OCI-LY7 (cell line): ENCODE results near the gene PCDHGA1. TPM values are rescaled to one million over a fixed set of nuclear protein-coding genes. Genes with fewer than 3 reads are reported as not detected.

ENCODE experiments used
- BruUV-seq: library from RNA; stranded (reverse); fragments of 400-500 nt; replicated peaks from 2 replicates; lab custom pipeline; 2021; lab: Mats Ljungman, UMichigan
- CTCF ChIA-PET: fragments of 300-600 bp; sonication (Branson Sonifier 250); formaldehyde crosslinking; loops from one replicate; lab custom pipeline; 2022; ENCODE audit warnings: antibody characterized with exemption; ENCODE audit not compliant: unreplicated experiment; lab: Charles Lee
- POLR2A ChIA-PET: fragments of 300-600 bp; sonication (Branson Sonifier 250); formaldehyde crosslinking; loops from one replicate; lab custom pipeline; 2022; ENCODE audit warnings: antibody characterized with exemption; lab: Charles Lee
- DNase-seq: peaks from one replicate; pipeline ENCODE4 v3.0.0-alpha.2; 2015; ENCODE audit warnings: low spot score
- H2AFZ ChIP-seq: fragments of 200-600 bp; sonication (generic), shearing (Covaris generic); 2 replicates; pipeline ENCODE4 v1.6.1; 2014; ENCODE audit warnings: mild to moderate bottlenecking, antibody characterized with exemption, low read length, moderate library complexity
- H3K27ac ChIP-seq: fragments of 200-600 bp; sonication (generic); 2 replicates; pipeline ENCODE4 v1.5.1; 2014; ENCODE audit warnings: mixed run types, low read depth, mild to moderate bottlenecking, moderate library complexity, low read length, inconsistent platforms; ENCODE audit not compliant: poor library complexity, severe bottlenecking
- H3K36me3 ChIP-seq: fragments of 200-600 bp; sonication (generic); 2 replicates; pipeline ENCODE4 v1.6.1; 2014; ENCODE audit warnings: mild to moderate bottlenecking, antibody characterized with exemption, low read length, moderate library complexity, mixed read lengths; ENCODE audit not compliant: insufficient read depth
- H3K4me1 ChIP-seq: fragments of 200-600 bp; sonication (generic); 2 replicates; pipeline ENCODE4 v1.5.1; 2014; ENCODE audit warnings: mild to moderate bottlenecking, low read length; ENCODE audit not compliant: insufficient read depth, poor library complexity, severe bottlenecking
- H3K4me2 ChIP-seq: fragments of 200-600 bp; sonication (generic); 2 replicates; pipeline ENCODE4 v1.6.1; 2014; ENCODE audit warnings: mild to moderate bottlenecking, low read length
- H3K4me3 ChIP-seq: fragments of 200-600 bp; sonication (generic); 2 replicates; pipeline ENCODE4 v1.5.1; 2014; ENCODE audit warnings: mild to moderate bottlenecking, low read depth, low read length; ENCODE audit not compliant: poor library complexity, severe bottlenecking
- H3K79me2 ChIP-seq: fragments of 200-600 bp; sonication (generic); 2 replicates; pipeline ENCODE4 v1.6.1; 2016; ENCODE audit warnings: low read depth, mild to moderate bottlenecking, low read length, moderate library complexity, mixed read lengths; ENCODE audit not compliant: insufficient read depth
- H3K9me2 ChIP-seq: fragments of 200-600 bp; sonication (generic); 2 replicates; pipeline ENCODE4 v1.6.1; 2016; ENCODE audit warnings: mild to moderate bottlenecking, low read length, mixed read lengths; ENCODE audit not compliant: insufficient read depth
- H3K9me3 ChIP-seq: fragments of 200-600 bp; sonication (generic); 2 replicates; pipeline ENCODE4 v1.6.1; 2014; ENCODE audit warnings: mild to moderate bottlenecking, mixed run types, low read length, mixed read lengths
- H4K20me1 ChIP-seq: fragments of 200-600 bp; sonication (generic); 2 replicates; pipeline ENCODE4 v1.6.1; 2014; ENCODE audit warnings: mild to moderate bottlenecking, antibody characterized with exemption, low read length, moderate library complexity, mixed read lengths; ENCODE audit not compliant: insufficient read depth
- CTCF ChIP-seq: fragments of 200-600 bp; sonication (generic); conservative IDR thresholded peaks from 2 replicates; pipeline ENCODE4 v1.5.1; 2014; ENCODE audit warnings: mild to moderate bottlenecking, antibody characterized with exemption, low read length, moderate library complexity, mixed read lengths
- EZH2phosphoT487 ChIP-seq: fragments of 200-600 bp; sonication (generic); IDR thresholded peaks from 2 replicates; pipeline ENCODE4 v1.6.1; 2018; ENCODE audit warnings: low read depth, borderline replicate concordance, mild to moderate bottlenecking, mixed run types, antibody characterized with exemption, low read length, moderate library complexity, mixed read lengths
- intact Hi-C: fragments of 100-400 bp; cut with micrococcal nuclease; formaldehyde crosslinking; loops from one replicate; pipeline ENCODE4 v1.10.0; 2022; ENCODE audit not compliant: unreplicated experiment
- total RNA-seq, 2 experiments: library from RNA; depleted of rRNA in 1 of 2; stranded (reverse); fragments of >200 nt in 1 of 2; shearing (Covaris generic) in 1 of 2; gene quantifications; 2 replicates each; pipeline ENCODE4 v1.2.3, GENCODE V29; 2014 to 2022

PCDHGA1 gene
- total RNA-seq, 2 experiments from 2014 or later: 1.3 to 1.9 TPM

GRCh38 chr5:141349917-141350619 is 19.8 kb downstream of the PCDHGA1 start, which contains the start of gene PCDHGB1:
Gene PCDHGB1 (plus strand): TSS chr5:141350099. CDS start chr5:141350261, 162 bp downstream.
- no peaks in the 10 kb centered on the region for H3K79me2 ChIP-seq
- no peaks in the 10 kb centered on the region for H4K20me1 ChIP-seq
- H3K4me3 ChIP-seq: peak within 1 kb of the TSS; percentile 54
- H3K9me2 ChIP-seq: no peaks in the 10 kb centered on the region
- no peaks in the 10 kb centered on the region for H3K9me3 ChIP-seq
- H3K27ac ChIP-seq: no peak within 1 kb of the TSS
- intact Hi-C loops: loop anchor here (10.0 kb wide), 1 partner anchor 155 kb away; the partner anchor contains the start of genes PCDHB10 and PCDHB11
- no peaks in the 10 kb centered on the region for H3K36me3 ChIP-seq
- H2AFZ ChIP-seq: peak within 1 kb of the TSS; percentile 80
- DNase-seq: peak; percentile 79
- peaks cover 7% of the 10 kb centered on the region for H3K4me1 ChIP-seq
- H3K4me2 ChIP-seq: peak within 1 kb of the TSS; percentile 60
- POLR2A ChIA-PET: interaction anchor here (0.8 to 1.2 kb wide), 5 partner anchors 20 to 63 kb away, joined by 3 read pairs; partner anchors contain the start of genes PCDHGA1 and PCDHGA10
- TF ChIP-seq CTCF (peak; percentile 88), EZH2phosphoT487 (no peak)
- CTCF ChIA-PET: interaction anchor here (1.2 kb wide), 1 partner anchor 33 kb away, joined by 5 read pairs; no protein-coding TSS in a partner anchor
- TSS peak; percentile 66 for BruUV-seq

DNA sequence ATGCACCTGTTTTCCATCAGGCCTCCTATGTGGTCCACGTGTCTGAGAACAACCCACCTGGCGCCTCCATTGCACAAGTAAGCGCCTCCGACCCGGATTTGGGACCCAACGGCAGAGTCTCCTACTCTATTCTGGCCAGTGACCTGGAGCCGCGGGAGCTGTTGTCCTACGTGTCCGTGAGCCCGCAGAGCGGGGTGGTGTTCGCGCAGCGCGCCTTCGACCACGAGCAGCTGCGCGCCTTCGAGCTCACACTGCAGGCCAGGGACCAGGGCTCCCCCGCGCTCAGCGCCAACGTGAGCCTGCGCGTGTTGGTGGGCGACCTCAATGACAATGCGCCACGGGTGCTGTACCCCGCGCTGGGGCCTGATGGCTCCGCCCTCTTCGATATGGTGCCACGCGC is 21.3 kb downstream of the PCDHGA1 start:
- H3K9me2 ChIP-seq: no peaks in the 10 kb centered on the region
- POLR2A ChIA-PET: no interaction called here
- no peaks in the 10 kb centered on the region for H3K9me3 ChIP-seq
- H2AFZ ChIP-seq: no peak overlapping the region
- H3K36me3 ChIP-seq: no peaks in the 10 kb centered on the region
- H3K4me3 ChIP-seq: no peak overlapping the region
- H3K27ac ChIP-seq: no peak overlapping the region
- no peaks in the 10 kb centered on the region for H4K20me1 ChIP-seq
- intact Hi-C loops: loop anchor here (10.0 kb wide), 1 partner anchor 157 kb away; the partner anchor contains the start of genes PCDHB10 and PCDHB11
- no TSS peak for BruUV-seq
- no peak overlapping the region for H3K4me2 ChIP-seq
- no peak for DNase-seq
- H3K4me1 ChIP-seq: peaks cover 7% of the 10 kb centered on the region
- H3K79me2 ChIP-seq: no peaks in the 10 kb centered on the region
- CTCF ChIA-PET: no interaction called here
- no peak for TF ChIP-seq CTCF
- no peak for TF ChIP-seq EZH2phosphoT487
